ENCODE measurements around the gene COMMD3. TPM values are rescaled to one million over a fixed set of nuclear protein-coding genes. Genes with fewer than 3 reads are reported as not detected.
A peak's percentile ranks its signal among the peaks of the same experiment; 100 is the strongest.

COMMD3 gene
- 2.4 and 5.1 TPM in 2 replicates for total RNA-seq (2021)
- long read RNA-seq, partial matches to known transcripts = 0 of 4 reads
- long read RNA-seq, other reads (novel, unspliced or antisense) = 0 of 4 reads

DNA sequence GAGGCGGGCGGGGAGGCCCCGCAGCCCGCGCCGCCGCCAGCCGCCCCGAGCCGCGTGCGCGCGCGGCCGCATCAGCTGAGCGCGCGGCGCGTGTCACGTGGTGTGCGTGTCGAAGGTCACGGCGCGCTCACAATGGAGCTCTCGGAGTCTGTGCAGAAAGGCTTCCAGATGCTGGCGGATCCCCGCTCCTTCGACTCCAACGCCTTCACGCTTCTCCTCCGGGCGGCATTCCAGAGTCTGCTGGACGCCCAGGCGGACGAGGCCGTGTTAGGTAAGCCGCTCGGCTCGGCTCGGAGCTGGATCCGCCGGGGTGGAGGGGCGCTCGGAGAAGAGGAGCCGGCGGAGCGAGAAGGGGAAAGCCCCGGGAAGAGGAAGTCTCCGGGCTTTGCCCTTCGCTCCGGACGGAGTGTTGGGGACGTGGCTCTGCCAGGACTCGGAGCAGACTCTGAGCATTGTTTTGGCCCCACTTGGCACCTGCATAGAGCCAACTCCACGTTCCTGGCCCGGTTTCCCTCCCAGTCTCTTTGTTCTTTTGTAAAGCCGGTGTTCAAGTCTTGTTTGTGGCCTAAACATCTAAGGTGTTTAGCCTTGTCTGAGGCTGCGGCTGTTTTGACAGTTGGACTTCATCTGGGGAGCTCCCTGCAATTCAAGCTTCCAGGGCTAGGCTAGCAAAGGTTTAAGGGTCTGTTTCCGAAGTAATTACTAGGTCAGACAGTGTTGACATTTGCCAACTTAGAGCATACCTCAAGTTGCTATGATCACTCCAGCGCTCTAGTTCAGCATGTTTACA, at the start of gene COMMD3:
COMMD3 (plus strand) TSS at position 103 of the 790 bp plus-strand sequence; CDS start at position 133, 30 bp downstream.
- no CpG with 5 or more reads among the region's 63 CpGs for WGBS (ENCODE audit: extremely low coverage, insufficient read length, low lambda C conversion rate)
- no peak within 1 kb of the TSS for H2BK15ac ChIP-seq (ENCODE audit: low read depth, low read length)
- H3K27me3 ChIP-seq (ENCODE audit: insufficient read depth, low read length) = peaks cover 33% of the 10 kb centered on the region; the same call in 1 of the 2 replicates

More for the DNA sequence above, at the start of gene COMMD3:
- Histone ChIP-seq H4K8ac (replicated peaks; ENCODE audit: insufficient read length, low read depth, low read length) (no peak within 1 kb of the TSS), H3K27ac (ENCODE audit: insufficient read length, low read depth, low read length) (no peak within 1 kb of the TSS), H4K5ac (ENCODE audit: insufficient read length, low read depth, low read length) (no peak within 1 kb of the TSS), H2BK12ac (ENCODE audit: insufficient read length, low read depth, low read length) (no peak within 1 kb of the TSS), H3K18ac (ENCODE audit: insufficient read length, low read depth, low read length) (no peak within 1 kb of the TSS), H3K23me2 (ENCODE audit: insufficient read length, low read depth, low read length, poor library complexity, severe bottlenecking) (peaks cover 6% of the 10 kb centered on the region), H3K4me2 (ENCODE audit: insufficient read depth, insufficient read length, low read length) (peak within 1 kb of the TSS; percentile 53), H3K4me1 (ENCODE audit: insufficient read depth, low read length) (no peaks in the 10 kb centered on the region), H3K56ac (ENCODE audit: insufficient read length, low read depth, low read length) (no peak within 1 kb of the TSS), H2AFZ (ENCODE audit: low read length) (no peak within 1 kb of the TSS), H4K20me1 (ENCODE audit: control insufficient read depth, insufficient read depth, insufficient read length) (no peaks in the 10 kb centered on the region), H2BK120ac (ENCODE audit: low read depth, low read length, poor library complexity, severe bottlenecking) (no peak within 1 kb of the TSS), H3T11ph (ENCODE audit: low read length) (no peak within 1 kb of the TSS), H3K14ac (ENCODE audit: insufficient read depth, low read length) (0 out of 2 replicates have a peak within 1 kb of the TSS, but pooled peaks have one; percentile 54), H2AK5ac (ENCODE audit: insufficient read length, low read length) (no peak within 1 kb of the TSS), H2BK5ac (ENCODE audit: insufficient read length, low read length) (no peak within 1 kb of the TSS), H2BK20ac (ENCODE audit: low read depth, low read length, poor library complexity, severe bottlenecking) (no peak within 1 kb of the TSS), H3K79me1 (ENCODE audit: insufficient read depth, low read depth, low read length, poor library complexity, severe bottlenecking) (no peaks in the 10 kb centered on the region), H3K79me2 (ENCODE audit: insufficient read depth, low read length) (no peaks in the 10 kb centered on the region), H3K4ac (ENCODE audit: low read depth, low read length) (no peak within 1 kb of the TSS), H3K9me3 (ENCODE audit: control insufficient read depth, low read depth, low read length) (no peaks in the 10 kb centered on the region), H3K23ac (ENCODE audit: insufficient read length, low read depth, low read length) (no peak within 1 kb of the TSS), H3K9ac (ENCODE audit: extremely low read depth, insufficient read length, low read length) (no peak within 1 kb of the TSS), H4K91ac (ENCODE audit: insufficient read length, low read depth, low read length) (no peak within 1 kb of the TSS)
- H3K9me3 Mint-ChIP-seq = peaks cover 0 to 3% of the 10 kb centered on the region in 2 experiments; a peak in 3 of 5 replicates
- no peak within 1 kb of the TSS; a peak in 1 of 7 replicates for H3K27ac Mint-ChIP-seq
- peak; percentile 77 for DNase-seq
- H3K27me3 Mint-ChIP-seq (ENCODE audit: low read depth) = peaks cover 83% of the 10 kb centered on the region
- peaks cover 18 to 36% of the 10 kb centered on the region in 2 experiments for H3K4me1 Mint-ChIP-seq
- TF ChIP-seq, protein P1, sequence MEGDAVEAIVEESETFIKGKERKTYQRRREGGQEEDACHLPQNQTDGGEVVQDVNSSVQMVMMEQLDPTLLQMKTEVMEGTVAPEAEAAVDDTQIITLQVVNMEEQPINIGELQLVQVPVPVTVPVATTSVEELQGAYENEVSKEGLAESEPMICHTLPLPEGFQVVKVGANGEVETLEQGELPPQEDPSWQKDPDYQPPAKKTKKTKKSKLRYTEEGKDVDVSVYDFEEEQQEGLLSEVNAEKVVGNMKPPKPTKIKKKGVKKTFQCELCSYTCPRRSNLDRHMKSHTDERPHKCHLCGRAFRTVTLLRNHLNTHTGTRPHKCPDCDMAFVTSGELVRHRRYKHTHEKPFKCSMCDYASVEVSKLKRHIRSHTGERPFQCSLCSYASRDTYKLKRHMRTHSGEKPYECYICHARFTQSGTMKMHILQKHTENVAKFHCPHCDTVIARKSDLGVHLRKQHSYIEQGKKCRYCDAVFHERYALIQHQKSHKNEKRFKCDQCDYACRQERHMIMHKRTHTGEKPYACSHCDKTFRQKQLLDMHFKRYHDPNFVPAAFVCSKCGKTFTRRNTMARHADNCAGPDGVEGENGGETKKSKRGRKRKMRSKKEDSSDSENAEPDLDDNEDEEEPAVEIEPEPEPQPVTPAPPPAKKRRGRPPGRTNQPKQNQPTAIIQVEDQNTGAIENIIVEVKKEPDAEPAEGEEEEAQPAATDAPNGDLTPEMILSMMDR (conservative IDR thresholded peaks at IDR 0.05) = no peak
- H3K36me3 Mint-ChIP-seq (ENCODE audit: insufficient read depth in 1 of 3, low read depth in 3 of 3) = peaks cover 0 to 2% (median 0%) of the 10 kb centered on the region in 3 experiments; a peak in 1 of 7 replicates
- H3K4me3 Mint-ChIP-seq = peak within 1 kb of the TSS; percentile 73 to 85

Data from H9 (cell line).